ENCODE results near the gene BEGAIN. TPM values are rescaled to one million over a fixed set of nuclear protein-coding genes. Genes with fewer than 3 reads are reported as not detected.

Gene BEGAIN
- polyA plus RNA-seq, 2 of the 4 experiments (the other 2 are of a cell fraction), result 1.4 to 3.7 TPM

GRCh38 chr14:100539766-100540140 is 47.5 kb downstream of the BEGAIN start:
- Histone ChIP-seq H3K9me3 (no peaks in the 10 kb centered on the region), H3K4me2 (no peak overlapping the region), H3K4me3 (no peak overlapping the region), H3K4me1 (no peaks in the 10 kb centered on the region), H3K27ac (no peak overlapping the region)
- FAIRE-seq (no peak), ATAC-seq (no peak), DNase-seq (ENCODE audit: low read depth in 1 of 2, low spot score in 1 of 2) (no peak)
- ChIA-PET POLR2A (no interaction called here), CTCF (interaction anchor here (0.6 to 1.9 kb wide), 10 partner anchors 11 to 154 kb away, joined by 3 to 9 read pairs (median 3); no protein-coding TSS in a partner anchor)
- 81% methylated on average over 11 of the region's 13 CpGs for WGBS (ENCODE audit: missing lambda C conversion rate)
- TF ChIP-seq CBX2 (IDR thresholded peaks at IDR 0.05; ENCODE audit: borderline replicate concordance, low read depth) (no peak), E2F6 (IDR thresholded peaks at IDR 0.05; ENCODE audit: borderline replicate concordance, low read depth) (no peak), KDM1A (IDR thresholded peaks at IDR 0.05; ENCODE audit: low read depth) (no peak), FOSL2 (IDR thresholded peaks at IDR 0.05) (no peak), FOSL2 (CRISPR knock-in tag; IDR thresholded peaks at IDR 0.05) (no peak), RARB (CRISPR knock-in tag; IDR thresholded peaks at IDR 0.05) (no peak), MYC (IDR thresholded peaks at IDR 0.05; ENCODE audit: borderline replicate concordance, low read length) (no peak), PBX3 (IDR thresholded peaks at IDR 0.05) (no peak)

GRCh38 chr14:100539003-100539660 is 48.1 kb downstream of the BEGAIN start:
- FAIRE-seq (no peak), ATAC-seq (no peak), DNase-seq (ENCODE audit: low read depth in 1 of 2, low spot score in 1 of 2) (no peak)
- TF ChIP-seq RAD21 (conservative IDR thresholded peaks at IDR 0.05 in 1 of 2, IDR thresholded peaks at IDR 0.05 in 1 of 2) (no peak), POLR2AphosphoS2 (conservative IDR thresholded peaks at IDR 0.05; ENCODE audit: low read length) (no peak), MAFK (IDR thresholded peaks at IDR 0.05; ENCODE audit: partially characterized antibody) (no peak), ELK1 (IDR thresholded peaks at IDR 0.05; ENCODE audit: low read depth, low read length) (no peak), KDM5A (IDR thresholded peaks at IDR 0.05) (no peak), ZSCAN20 (CRISPR knock-in tag; IDR thresholded peaks at IDR 0.05) (no peak), ATOH8 (CRISPR knock-in tag; IDR thresholded peaks at IDR 0.05; ENCODE audit: low read depth) (no peak), SMC3 (IDR thresholded peaks at IDR 0.05) (no peak), ZC3H11A (IDR thresholded peaks at IDR 0.05) (no peak), JUN (IDR thresholded peaks at IDR 0.05) (no peak), BHLHE40 (IDR thresholded peaks at IDR 0.05; ENCODE audit: low read depth, low read length) (no peak), FOSL2 (IDR thresholded peaks at IDR 0.05) (no peak), FOSL2 (CRISPR knock-in tag; IDR thresholded peaks at IDR 0.05) (no peak), HOXA7 (CRISPR knock-in tag; IDR thresholded peaks at IDR 0.05) (no peak)
- no peaks in the 10 kb centered on the region for H3K9me3 ChIP-seq
- no peak overlapping the region for H3K4me3 ChIP-seq
- no peak overlapping the region for H3K4me2 ChIP-seq
- H3K4me1 ChIP-seq, result no peaks in the 10 kb centered on the region
- 93% methylated on average over 32 of the region's 42 CpGs for WGBS (ENCODE audit: missing lambda C conversion rate)
- no peak overlapping the region for H3K27ac ChIP-seq
- ChIA-PET CTCF (interaction anchor here (1.0 to 1.1 kb wide), 2 partner anchors 71 to 154 kb away, joined by 3 to 5 read pairs; no protein-coding TSS in a partner anchor), POLR2A (no interaction called here)

Data from A549 (cell line).